Suppressor macrophage (primary cell): Measurements from ENCODE around the gene ARHGEF3.
A peak's percentile ranks its signal among the peaks of the same experiment; 100 is the strongest.

Experiments
- DNase-seq, 4 experiments: peaks; one replicate each; pipeline ENCODE4 v3.0.0-alpha.2; 2020 to 2022

ARHGEF3 gene

DNA sequence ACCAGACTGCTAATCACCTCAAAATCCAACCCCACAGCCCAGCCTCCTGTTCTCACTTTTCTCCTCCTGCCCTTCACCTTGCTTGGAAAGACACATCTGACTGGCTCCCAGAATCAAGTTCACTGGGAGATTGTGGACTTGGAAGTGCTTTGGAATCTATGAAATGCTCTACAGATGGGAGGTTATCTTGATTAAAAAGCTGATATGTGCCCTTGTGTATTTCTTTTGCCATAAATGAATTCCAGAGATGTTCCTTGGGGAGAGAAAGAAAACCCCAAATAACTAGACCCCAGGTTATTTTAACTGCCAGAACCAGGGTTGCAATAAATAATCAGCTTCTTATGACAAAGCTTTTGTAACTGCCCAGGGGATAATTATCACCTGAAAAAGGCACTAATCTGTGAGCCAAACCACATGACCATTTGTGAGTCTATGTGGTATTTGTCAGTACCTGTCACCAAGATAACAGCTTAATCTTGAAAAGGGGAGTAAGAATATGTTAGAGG lies 21.7 kb upstream of the ARHGEF3 start:
- no peak for DNase-seq

DNA sequence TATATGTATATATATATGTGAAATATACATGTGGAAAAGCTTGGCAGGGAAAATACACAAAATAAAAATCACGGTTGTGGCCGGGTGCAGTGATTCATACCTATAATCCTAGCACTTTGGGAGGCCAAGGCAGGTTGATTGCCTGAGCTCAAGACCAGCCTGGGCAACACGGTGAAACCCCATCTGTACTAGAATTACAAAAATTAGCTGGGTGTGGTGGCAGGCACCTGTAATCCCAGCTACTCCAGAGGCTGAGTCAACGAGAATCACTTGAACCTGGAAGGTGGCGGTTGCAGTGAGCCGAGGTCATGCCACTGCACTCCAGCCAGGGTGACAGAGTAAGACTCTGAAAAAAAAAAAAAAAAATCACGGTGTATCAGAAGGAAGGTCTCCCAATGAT lies 20.8 kb upstream of the ARHGEF3 start:
- no peak for DNase-seq

DNA sequence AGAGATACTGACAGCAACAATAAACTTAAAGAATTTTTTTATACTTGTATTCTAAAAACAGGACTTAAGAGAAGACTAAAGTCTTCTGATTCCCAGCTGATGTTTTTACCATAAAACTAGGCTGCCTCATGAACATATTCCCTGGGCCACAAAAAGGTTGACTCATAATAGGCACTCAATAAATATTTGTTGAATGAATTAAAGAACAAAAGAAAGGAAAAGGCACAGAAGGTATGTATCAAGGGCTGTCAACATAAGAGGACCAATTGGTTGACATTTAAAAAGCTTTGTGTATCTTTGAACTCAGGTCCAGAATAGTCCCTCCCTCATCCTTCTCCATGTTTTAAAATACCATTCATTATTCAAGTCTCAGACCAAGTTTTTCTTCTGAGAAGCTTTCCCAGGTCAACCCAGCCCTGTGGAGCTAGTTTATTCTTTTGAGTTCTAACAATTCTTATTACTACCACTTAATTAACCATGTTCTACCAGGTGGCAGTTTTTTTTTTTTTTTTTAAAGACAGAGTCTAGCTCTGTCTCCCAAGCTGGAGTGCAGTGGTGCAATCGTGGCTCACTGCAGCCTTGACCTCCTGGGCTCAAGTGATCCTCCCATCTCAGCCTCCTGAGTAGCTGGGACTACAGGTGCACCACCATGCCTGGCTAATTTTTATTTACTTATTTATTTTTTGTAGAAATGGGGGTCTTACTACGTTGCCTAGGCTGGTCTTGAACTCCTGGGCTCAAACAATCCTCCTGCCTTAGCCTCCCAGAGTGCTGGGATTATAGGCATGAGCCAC lies 17.5 kb upstream of the ARHGEF3 start:
- DNase-seq: no peak

DNA sequence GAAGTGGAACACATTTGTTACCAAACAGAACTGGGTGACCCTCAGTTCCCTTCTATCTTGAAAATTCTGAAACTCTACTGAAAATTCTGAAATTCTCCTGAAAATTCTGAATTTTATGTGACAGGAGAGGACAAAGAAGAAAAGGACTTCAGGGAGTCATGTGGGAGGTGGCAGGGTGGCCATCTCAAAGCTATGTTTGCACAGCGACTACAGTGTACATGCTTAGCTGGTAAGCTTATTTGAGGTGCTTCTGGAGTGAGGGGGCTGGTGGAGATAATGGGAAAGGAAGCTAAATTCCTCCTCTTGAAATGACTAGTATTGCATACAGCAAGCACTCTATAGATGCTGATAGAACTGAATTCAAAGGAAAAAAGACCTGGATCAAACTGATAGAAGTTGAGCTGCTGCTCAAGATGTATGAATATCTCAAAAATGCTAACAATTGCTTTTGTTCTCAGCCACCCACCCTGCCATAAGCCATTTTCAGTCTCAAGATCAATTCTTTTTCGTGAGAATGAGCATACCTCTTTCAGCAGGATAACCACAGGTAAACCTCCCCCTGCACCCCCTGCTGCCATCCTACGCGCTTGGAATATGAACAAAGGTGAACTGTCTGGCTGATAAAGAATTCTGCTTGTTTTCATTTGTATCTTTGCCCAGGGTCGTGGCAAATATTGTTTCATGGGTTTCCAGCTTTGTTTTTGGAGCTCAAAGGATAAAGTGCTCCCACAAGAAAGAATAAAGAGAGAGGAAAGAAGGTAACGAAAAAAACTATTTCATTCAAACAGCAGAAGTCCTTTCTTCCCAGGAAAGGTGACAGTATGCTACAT lies 16.6 kb upstream of the ARHGEF3 start:
- no peak for DNase-seq

DNA sequence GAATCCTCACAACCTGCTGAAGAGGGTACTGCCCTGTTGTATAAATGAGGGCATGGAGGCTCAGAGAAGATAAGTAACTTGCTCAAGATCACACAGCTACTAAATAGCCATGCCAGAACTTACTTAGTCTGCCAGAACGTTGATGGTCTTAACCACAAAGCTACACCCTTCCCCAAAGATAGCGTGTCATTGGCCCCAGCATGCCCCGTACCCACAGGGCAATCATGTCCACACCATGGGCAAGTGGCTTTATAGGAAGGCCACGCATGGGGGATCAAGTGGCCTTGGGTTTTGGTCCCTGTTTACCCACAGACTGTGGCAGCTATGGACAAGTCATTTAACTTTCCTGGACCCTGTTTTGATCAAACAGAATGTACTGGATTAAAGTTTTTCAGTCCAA lies 15.9 kb upstream of the ARHGEF3 start:
- no peak for DNase-seq

DNA sequence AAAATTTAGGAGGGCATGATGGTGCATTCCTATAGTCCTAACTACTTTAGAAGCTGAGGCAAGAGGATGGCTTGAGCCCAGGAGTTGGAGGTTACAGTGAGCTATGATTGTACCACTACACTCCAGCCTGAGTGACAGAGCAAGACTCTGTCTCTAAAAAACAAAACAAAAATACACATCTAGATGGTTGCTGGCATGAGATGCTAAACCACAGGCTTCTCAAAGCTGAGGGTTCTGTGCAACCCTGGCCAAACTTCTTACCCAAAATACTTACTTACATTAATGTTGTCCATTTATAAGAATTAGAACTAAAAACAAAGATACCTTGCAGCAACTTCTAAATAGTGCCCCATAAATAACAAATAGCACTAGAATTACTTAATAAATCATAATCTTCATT lies 14.3 kb upstream of the ARHGEF3 start:
- DNase-seq: no peak

DNA sequence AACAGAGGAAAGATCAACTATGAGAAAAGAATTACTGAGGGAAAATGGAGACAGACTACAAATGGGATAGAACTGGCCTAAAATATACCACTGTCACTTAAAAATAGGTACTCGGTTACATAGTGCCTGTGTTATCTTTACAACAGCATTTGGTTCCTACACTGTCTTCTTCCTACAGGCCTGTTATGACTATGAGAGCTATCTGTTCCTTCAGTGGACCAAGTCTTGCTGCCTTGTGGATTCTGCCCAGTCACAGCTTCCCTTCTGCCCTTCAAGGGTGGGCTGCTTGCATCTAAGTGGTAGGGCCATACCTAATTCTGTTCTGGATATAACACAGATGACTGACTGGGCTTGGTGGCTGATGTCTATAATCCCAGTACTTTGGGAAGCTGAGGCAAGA lies 13.8 kb upstream of the ARHGEF3 start:
- no peak for DNase-seq

DNA sequence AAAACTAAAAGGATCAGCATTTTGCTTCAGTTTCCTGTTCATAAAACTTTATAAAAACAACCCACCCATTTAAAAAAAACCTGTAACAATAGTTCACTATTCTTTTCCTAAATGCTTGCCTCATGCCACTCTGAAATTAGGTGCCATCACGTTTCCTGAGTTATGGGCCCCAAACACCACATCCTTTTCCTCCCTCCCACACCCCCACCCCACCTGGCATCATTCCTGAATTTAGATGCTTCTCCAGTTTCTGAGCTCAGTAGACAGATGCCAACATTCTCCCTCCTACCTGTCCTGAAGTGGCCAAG lies 11.9 kb upstream of the ARHGEF3 start:
- DNase-seq: no peak

DNA sequence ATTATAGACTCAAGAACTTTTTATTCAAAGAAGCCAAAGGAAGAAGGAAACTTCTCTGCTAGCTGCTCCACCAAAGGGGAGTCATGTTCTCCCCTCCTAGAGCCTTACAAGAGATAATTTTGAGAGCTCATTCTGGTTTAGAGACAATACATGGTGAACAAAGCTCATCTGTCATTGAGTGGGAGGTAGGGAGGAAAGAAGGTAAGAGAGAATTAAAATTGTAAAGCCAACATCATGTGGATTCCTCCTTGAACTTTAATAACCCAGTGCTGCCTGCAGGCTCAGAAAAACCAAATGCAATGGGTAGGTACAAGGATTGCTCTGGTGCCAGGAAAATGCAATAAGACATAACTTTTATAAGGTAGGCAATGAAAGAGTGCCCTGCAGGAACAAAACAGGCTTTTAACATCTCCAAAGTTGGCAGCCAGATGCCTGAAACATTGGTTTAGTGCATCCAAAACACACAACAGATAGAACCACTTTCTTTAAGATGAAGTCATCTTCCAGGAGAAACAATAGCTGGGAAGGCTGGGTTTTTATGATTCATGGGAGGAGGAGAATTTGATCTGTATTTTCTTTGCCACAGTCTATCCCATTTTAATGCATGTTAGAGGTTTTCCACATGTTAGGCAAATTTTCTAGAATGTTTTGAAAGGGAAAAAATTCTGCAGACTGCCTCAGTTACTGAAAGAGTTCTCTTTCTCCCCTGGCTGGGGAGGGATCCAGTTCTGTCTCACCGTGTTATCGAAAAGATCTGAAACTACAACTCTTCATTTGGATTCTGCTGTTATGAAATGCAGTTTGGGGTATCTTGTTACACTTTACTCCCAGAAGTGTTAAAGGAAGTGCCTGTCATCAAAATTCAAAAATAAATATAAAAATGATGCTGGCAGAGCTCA lies 11.3 kb upstream of the ARHGEF3 start:
- no peak for DNase-seq

DNA sequence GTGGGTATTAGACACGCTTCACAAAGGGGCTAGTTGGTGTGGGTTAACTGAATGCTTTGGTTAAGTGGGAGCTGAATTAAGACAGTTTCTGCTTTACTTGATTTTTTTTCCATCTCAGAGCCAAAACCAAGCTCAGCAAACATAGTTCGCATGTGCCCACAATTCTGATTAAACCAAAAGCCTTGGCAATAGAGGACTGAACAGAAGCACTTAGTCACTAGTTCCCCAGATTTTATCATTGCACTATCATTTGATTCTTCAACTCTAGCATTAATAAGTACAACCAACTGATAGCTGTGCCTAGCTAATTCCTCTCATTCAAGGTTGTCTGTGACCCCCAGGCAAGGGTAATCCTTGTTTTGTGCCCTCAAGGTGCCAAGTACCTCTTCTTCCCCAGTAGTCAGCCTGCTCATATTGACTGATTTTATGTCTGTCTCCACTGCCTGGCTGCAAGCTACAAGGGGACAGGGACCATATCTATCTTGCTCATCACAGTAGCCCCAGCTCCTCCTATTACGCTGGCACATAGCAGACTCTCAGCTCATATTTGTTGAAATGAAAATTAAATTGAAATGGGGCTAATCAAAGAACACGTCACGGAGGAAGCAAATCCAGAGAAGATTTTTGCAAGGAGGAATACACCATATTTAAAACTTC lies 9.9 kb upstream of the ARHGEF3 start:
- DNase-seq: no peak

DNA sequence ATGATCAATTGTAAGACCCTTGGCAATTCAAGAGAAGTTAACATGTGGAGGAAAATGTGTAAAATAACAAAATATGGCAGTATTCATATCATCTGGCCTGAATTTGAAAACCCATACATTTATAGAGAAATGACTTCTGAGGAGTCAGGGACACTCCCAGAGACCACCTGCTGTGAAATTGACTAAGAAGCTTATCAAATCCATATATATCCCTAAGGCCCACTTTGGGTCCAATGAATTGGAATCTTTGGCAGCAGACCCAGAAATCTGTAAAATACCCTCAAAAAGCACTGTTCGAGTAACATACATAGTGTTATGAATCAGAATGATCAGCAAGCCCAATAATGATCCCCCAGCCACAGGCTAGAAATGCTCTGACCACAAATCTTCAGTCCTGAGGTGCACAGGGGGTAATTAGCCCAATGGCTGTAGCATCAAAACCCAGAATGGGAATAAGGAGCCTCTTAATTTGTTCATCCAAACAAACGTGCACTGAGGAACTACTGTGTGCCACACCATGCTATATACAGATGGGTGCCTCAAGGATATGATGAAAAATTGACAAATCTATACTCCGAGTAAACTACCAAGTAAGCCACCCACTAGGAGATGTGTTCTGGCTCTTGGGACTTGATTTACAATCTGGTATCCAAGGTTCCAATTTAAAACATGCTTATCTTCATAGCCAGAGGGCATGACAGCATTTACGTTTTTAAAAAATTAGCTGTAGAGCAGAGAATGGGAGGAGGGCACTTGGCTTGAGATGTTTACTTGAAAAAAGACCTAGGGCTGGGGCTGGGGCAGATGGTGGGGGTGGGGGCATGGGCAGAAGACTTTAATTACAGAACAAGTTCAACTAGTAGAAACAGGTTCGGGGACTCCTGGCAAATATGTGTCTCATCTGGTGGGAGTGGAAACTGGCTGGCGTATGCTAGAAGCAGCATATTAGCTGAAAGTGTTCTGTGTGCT lies 9.1 kb upstream of the ARHGEF3 start:
- no peak for DNase-seq

DNA sequence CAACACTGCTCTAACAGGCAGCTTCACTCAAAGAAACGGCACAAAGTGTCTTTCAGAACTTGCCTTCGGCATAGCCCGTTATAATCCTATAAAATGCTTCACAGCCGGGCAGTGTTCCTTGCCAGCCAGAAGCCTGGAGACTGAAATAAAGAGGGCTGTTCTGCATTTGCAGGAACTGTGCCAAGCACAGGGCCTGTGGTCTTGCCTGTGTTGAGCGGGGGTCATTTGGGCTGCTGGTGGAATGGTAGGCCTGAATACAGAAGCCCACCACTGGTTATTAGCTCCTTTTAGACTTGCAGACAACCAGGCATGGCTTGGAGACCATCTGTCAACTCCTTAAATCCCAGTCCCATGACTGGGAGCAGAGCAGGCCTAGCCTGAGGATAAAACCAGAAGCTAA lies 4.7 kb upstream of the ARHGEF3 start:
- no peak for DNase-seq

DNA sequence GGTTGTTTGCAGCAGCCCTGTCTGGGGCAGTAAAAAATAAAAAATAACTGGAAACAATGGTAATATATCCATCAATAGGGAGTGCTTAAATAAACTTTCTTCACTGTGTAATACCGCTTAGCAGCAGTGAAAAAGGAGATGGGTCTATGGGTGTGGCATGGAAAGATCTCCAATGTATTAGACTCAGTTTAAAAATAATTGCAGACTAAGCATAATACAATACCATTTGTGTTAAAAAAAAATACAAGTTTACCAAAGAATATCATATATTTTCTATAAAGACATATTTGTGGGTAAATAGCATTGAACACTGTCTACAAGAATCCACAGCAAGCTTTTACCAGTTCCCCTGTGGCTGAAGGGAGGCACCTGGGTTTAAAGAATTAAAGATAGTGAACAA lies 1.0 kb upstream of the ARHGEF3 start:
- no peak for DNase-seq

DNA sequence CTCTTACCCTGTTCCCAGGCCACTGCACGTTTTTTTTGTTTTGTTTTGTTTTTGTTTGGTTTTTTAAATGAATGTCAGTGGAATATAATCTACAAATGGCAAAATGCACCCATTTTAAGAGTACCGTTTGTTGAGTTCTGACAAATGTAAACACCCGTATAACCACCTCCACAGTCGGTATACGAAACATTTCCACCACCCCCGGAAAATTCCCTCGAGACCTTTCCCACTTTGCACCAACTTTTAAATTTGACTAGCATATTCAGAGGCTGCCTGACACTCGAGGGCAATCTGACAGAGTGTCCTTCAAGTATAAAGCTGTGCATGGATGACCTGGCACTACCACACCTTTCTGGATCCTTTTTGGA lies 613 bp upstream of the ARHGEF3 start:
- no peak for DNase-seq

DNA sequence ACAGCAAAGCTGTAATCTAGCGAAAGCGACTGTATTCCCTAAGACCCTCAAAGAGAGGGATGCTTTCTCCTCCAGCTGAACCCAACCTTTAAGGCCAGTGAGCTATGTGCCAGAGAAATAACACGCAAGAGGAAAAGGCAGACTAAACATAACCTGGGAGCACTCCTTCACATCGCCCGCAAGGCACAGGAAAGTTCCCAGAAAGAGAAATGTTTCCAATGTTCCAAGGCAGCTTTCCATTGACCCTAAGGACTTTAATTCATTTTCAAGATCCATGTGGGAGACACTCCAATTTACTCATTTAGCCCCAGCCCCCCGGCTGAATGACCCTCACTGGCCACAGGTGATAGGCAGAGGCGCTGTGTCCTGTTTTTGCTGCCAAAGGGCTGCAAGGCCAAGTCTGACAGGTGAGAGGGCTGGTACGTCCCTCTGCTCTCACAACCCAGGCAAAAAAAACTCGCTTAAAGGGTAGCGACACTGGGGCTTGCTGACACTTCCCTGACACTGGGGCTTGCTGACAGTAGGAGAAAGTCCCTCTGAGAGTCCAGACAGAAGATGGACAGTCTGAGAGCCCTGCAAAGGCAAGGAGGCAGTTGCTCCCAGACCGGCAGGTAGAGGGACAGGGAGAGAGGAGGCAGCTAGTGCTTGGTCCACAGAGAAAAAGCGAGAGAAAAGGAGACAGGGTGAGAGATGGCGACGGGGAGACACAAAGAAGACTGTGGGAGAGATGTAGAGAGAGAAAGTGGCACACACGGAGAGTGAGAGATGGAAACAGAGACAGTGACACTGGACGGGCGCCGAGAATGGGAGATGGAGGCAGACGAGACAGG lies 702 bp downstream of the ARHGEF3 start:
- DNase-seq: peak in 3 of 4 experiments; percentile 31 to 48 (median 47)

DNA sequence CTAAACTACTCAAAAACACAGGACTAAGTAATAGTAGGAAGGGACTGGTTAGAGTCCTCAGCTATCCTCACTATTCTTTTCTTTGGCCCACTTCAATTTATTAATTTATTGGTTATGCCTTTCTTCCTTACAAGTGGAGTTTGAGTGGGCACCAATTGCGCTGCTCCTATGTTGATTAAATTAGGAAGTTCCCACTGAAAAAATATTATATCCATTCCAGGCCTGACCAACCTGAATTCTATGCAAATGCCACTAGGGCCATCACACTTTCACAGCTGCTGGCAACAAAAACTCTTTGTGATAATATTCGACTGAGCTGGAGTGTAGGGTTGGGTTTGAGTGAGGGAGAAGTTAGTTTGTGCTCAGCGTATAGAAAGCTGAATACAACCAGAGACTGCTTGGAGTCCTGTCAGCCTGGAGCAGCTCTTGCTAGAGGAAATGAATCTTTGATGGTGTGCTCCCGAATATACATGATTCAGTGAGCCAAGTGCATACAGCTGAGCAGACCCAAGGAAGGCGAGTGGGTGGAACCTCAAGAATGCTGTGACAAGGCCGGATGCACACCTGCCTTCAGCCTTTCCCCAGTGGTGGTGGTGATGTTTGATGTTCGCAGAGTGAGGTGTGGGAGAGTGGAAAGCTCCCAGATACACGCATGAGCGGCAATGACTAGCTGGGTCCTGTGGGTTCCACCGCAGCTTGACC lies 1.5 kb downstream of the ARHGEF3 start:
- peak; percentile 33 to 46 (median 40) for DNase-seq

DNA sequence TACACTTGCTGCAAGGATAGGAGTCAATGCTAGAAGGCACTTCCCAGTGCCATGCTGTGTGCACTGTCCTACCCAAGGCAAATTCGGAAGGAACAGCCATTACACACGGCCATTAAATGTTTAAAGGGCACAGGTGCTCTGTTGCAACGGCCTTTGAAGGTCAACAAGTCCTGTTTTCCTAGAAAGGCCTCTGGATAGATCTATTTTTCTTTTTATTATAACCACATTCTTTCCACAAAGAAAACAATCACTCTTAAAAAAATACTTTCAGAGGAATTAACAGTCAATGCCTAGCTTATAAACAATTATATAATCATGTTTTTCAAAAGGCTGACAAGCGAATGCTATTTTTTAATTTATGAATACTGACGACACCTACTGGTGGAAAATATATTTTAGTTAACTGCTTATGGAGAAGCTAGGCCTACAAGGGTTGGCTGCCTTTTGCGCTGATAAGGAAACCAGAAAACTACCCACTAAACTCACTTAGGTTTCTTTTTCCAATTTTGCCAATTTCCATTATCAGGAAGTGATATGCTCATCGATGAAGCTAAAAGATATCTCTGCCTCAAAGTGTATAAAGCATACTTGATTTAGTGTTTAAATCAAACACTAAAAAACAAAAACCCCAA lies 2.4 kb downstream of the ARHGEF3 start:
- DNase-seq: peak; percentile 51 to 93 (median 74)

DNA sequence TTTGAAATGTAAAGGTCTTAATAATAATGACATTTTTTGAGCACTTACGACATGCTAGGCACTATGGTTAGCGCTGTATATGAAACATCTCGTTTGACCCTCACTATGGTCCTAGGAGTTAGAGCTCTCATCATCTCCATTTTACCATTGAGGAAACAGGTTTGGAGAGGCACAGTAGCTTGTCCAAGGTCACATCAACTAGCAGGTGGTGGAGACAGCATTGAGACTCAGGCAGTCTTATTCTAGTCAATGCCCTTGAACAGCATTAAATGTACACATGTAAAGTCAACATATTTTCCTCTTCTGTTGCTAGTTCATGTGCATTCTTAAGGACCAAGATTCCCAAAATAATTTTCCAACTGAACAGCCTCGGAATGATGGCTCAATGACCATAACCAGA lies 4.8 kb downstream of the ARHGEF3 start:
- no peak for DNase-seq

DNA sequence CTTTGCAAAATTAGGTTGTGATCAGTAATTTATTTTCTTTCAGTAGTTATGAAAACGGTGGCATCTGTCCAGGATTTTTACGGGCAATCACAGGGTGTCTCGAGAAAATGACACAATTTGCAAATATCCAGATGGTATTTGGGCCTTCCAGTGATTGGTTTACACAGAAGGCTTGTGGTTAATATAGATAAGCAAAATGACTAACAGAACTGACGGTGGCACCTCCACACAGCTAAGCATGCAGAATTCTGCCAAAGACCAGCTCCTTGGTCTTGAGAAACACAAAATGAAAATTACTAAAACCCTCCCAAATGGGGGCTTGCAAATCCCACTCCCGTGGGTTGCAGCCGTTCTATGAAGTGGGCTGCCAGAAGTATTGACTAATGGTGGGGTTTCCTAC lies 5.5 kb downstream of the ARHGEF3 start:
- DNase-seq: no peak
